BLaER1 treated with 17β-estradiol and CSF1 and Interleukin-3, amounts not matched to agents 10 nM and 100 nM (cell line): ENCODE results near the gene OSBPL9.

Source experiments
- H3K27ac ChIP-seq, 11 experiments: shearing (Covaris generic); formaldehyde crosslinking; 2 replicates each; pipeline ENCODE4 v1.8.1; 2022
- H3K27me3 ChIP-seq, 11 experiments: shearing (Covaris generic); formaldehyde crosslinking; 2 replicates each; pipeline ENCODE4 v1.8.1; 2022
- H3K36me3 ChIP-seq, 11 experiments: shearing (Covaris generic); formaldehyde crosslinking; 2 replicates each; pipeline ENCODE4 v1.8.1; 2022
- H3K4me1 ChIP-seq, 10 experiments: shearing (Covaris generic); formaldehyde crosslinking; 2 replicates each; pipeline ENCODE4 v1.8.1; 2022
- H3K4me2 ChIP-seq, 11 experiments: shearing (Covaris generic); formaldehyde crosslinking; 2 replicates each; pipeline ENCODE4 v1.8.1; 2022
- H3K4me3 ChIP-seq, 10 experiments: shearing (Covaris generic); formaldehyde crosslinking; 2 replicates each; pipeline ENCODE4 v1.8.1; 2022
- H3K9ac ChIP-seq, 11 experiments: shearing (Covaris generic); formaldehyde crosslinking; 2 replicates each; pipeline ENCODE4 v1.8.1; 2022
- H3K9me3 ChIP-seq, 11 experiments: shearing (Covaris generic); formaldehyde crosslinking; replicated peaks in 1 of 11; 2 replicates each; pipeline ENCODE4 v1.8.1; 2022
- H4K20me1 ChIP-seq, 11 experiments: shearing (Covaris generic); formaldehyde crosslinking; 2 replicates each; pipeline ENCODE4 v1.8.1; 2022
- Cebpa-rat ChIP-seq, 11 experiments: shearing (Covaris generic); IDR thresholded peaks; 2 replicates each; pipeline ENCODE4 v1.8.1; 2022

Gene OSBPL9

GRCh38 chr1:51744506-51745303, 127.8 kb downstream of the OSBPL9 start:
- Histone ChIP-seq H3K9ac (no peak overlapping the region), H3K4me1 (peaks cover 0 to 10% (median 0%) of the 10 kb centered on the region in 10 experiments; a peak in 5 of 20 replicates), H3K4me2 (no peak overlapping the region), H3K9me3 (no peaks in the 10 kb centered on the region), H3K4me3 (no peak overlapping the region), H3K27me3 (no peaks in the 10 kb centered on the region), H4K20me1 (peaks cover 0 to 42% (median 2%) of the 10 kb centered on the region in 11 experiments; a peak in 9 of 22 replicates), H3K27ac (no peak overlapping the region), H3K36me3 (peaks cover 21 to 50% (median 36%) of the 10 kb centered on the region in 11 experiments)
- no peak for TF ChIP-seq Cebpa-rat (IDR thresholded peaks at IDR 0.05)

- Histone ChIP-seq H3K4me2 (no peak overlapping the region), H3K4me3 (no peak overlapping the region), H3K27me3 (no peaks in the 10 kb centered on the region), H3K36me3 (peaks cover 21 to 53% (median 39%) of the 10 kb centered on the region in 11 experiments), H3K9me3 (no peaks in the 10 kb centered on the region), H3K4me1 (peaks cover 0 to 10% (median 0%) of the 10 kb centered on the region in 10 experiments; a peak in 6 of 20 replicates), H3K9ac (no peak overlapping the region), H3K27ac (no peak overlapping the region), H4K20me1 (peaks cover 0 to 38% (median 0%) of the 10 kb centered on the region in 11 experiments; a peak in 8 of 22 replicates)
- TF ChIP-seq Cebpa-rat (IDR thresholded peaks at IDR 0.05) = no peak
Observed at GRCh38 chr1:51745304-51745570, 128.3 kb downstream of the OSBPL9 start.

- Histone ChIP-seq H3K9me3 (peaks cover 0 to 8% (median 5%) of the 10 kb centered on the region in 11 experiments; a peak in 6 of 22 replicates), H3K4me2 (no peak overlapping the region), H3K27ac (no peak overlapping the region), H3K4me1 (peaks cover 0 to 9% (median 0%) of the 10 kb centered on the region in 10 experiments; a peak in 3 of 20 replicates), H4K20me1 (peaks cover 0 to 13% (median 0%) of the 10 kb centered on the region in 11 experiments; a peak in 5 of 22 replicates), H3K9ac (no peak overlapping the region), H3K36me3 (peaks cover 46 to 79% (median 67%) of the 10 kb centered on the region in 11 experiments), H3K27me3 (no peaks in the 10 kb centered on the region), H3K4me3 (no peak overlapping the region)
- no peak for TF ChIP-seq Cebpa-rat (IDR thresholded peaks at IDR 0.05)
Observed at GRCh38 chr1:51749151-51749550, 132.3 kb downstream of the OSBPL9 start.

- peaks cover 56 to 89% (median 78%) of the 10 kb centered on the region in 11 experiments for H3K36me3 ChIP-seq
Observed at GRCh38 chr1:51750218-51750617, 133.3 kb downstream of the OSBPL9 start.

GRCh38 chr1:51750729-51751128, 133.8 kb downstream of the OSBPL9 start:
- H3K4me2 ChIP-seq = no peak overlapping the region
- no peak overlapping the region for H3K27ac ChIP-seq
- H3K27me3 ChIP-seq = no peaks in the 10 kb centered on the region
- H3K9me3 ChIP-seq = peaks cover 0 to 8% (median 5%) of the 10 kb centered on the region in 11 experiments; a peak in 6 of 22 replicates
- H4K20me1 ChIP-seq = peaks cover 0 to 2% (median 0%) of the 10 kb centered on the region in 11 experiments; a peak in 1 of 22 replicates
- peaks cover 0 to 9% (median 0%) of the 10 kb centered on the region in 10 experiments; a peak in 3 of 20 replicates for H3K4me1 ChIP-seq
- no peak overlapping the region for H3K9ac ChIP-seq
- H3K36me3 ChIP-seq = peaks cover 61 to 93% (median 83%) of the 10 kb centered on the region in 11 experiments
- H3K4me3 ChIP-seq = no peak overlapping the region
- no peak for TF ChIP-seq Cebpa-rat (IDR thresholded peaks at IDR 0.05)

More at GRCh38 chr1:51750218-51750617, 133.3 kb downstream of the OSBPL9 start:
- Histone ChIP-seq H3K4me2 (peak overlapping the region in 1 of 11 experiments; percentile 24; a peak in 1 of 22 replicates), H3K27me3 (no peaks in the 10 kb centered on the region), H3K27ac (no peak overlapping the region), H3K4me3 (no peak overlapping the region), H4K20me1 (peaks cover 0 to 5% (median 0%) of the 10 kb centered on the region in 11 experiments; a peak in 2 of 22 replicates), H3K4me1 (peaks cover 0 to 9% (median 0%) of the 10 kb centered on the region in 10 experiments; a peak in 3 of 20 replicates), H3K9ac (no peak overlapping the region), H3K9me3 (peaks cover 0 to 8% (median 5%) of the 10 kb centered on the region in 11 experiments; a peak in 6 of 22 replicates)
- TF ChIP-seq Cebpa-rat (IDR thresholded peaks at IDR 0.05) = no peak

- Histone ChIP-seq H3K36me3 (peaks cover 63 to 91% (median 81%) of the 10 kb centered on the region in 11 experiments), H3K9me3 (peaks cover 0 to 8% (median 5%) of the 10 kb centered on the region in 11 experiments; a peak in 6 of 22 replicates), H3K4me2 (no peak overlapping the region), H4K20me1 (no peaks in the 10 kb centered on the region), H3K27me3 (no peaks in the 10 kb centered on the region), H3K4me3 (no peak overlapping the region), H3K9ac (no peak overlapping the region), H3K27ac (no peak overlapping the region), H3K4me1 (peaks cover 0 to 9% (median 0%) of the 10 kb centered on the region in 10 experiments; a peak in 3 of 20 replicates)
- TF ChIP-seq Cebpa-rat (IDR thresholded peaks at IDR 0.05) = no peak
Observed at GRCh38 chr1:51752073-51752948, 135.4 kb downstream of the OSBPL9 start.

- Histone ChIP-seq H3K4me2 (no peak overlapping the region), H3K27ac (no peak overlapping the region), H3K4me3 (no peak overlapping the region), H4K20me1 (no peaks in the 10 kb centered on the region), H3K9ac (no peak overlapping the region), H3K4me1 (peaks cover 0 to 9% (median 0%) of the 10 kb centered on the region in 10 experiments; a peak in 3 of 20 replicates), H3K9me3 (peaks cover 0 to 8% (median 5%) of the 10 kb centered on the region in 11 experiments; a peak in 6 of 22 replicates), H3K27me3 (no peaks in the 10 kb centered on the region), H3K36me3 (peaks cover 54 to 87% (median 65%) of the 10 kb centered on the region in 11 experiments)
- no peak for TF ChIP-seq Cebpa-rat (IDR thresholded peaks at IDR 0.05)
Observed at GRCh38 chr1:51753969-51754368, 137.1 kb downstream of the OSBPL9 start.

GRCh38 chr1:51754666-51755065, 137.8 kb downstream of the OSBPL9 start:
- peaks cover 0 to 8% (median 5%) of the 10 kb centered on the region in 11 experiments; a peak in 6 of 22 replicates for H3K9me3 ChIP-seq
- TF ChIP-seq Cebpa-rat (IDR thresholded peaks at IDR 0.05) = no peak
- no peak overlapping the region for H3K9ac ChIP-seq
- H3K4me2 ChIP-seq = no peak overlapping the region
- no peak overlapping the region for H3K4me3 ChIP-seq
- H4K20me1 ChIP-seq = no peaks in the 10 kb centered on the region
- no peaks in the 10 kb centered on the region for H3K27me3 ChIP-seq
- H3K36me3 ChIP-seq = peaks cover 50 to 82% (median 58%) of the 10 kb centered on the region in 11 experiments
- H3K4me1 ChIP-seq = peaks cover 0 to 6% (median 0%) of the 10 kb centered on the region in 10 experiments; a peak in 3 of 20 replicates
- no peak overlapping the region for H3K27ac ChIP-seq
